Hematopoietic multipotent progenitor cell treated with erythropoietin and hydrocortisone succinate and interleukin-3 and kit ligand, for 4 days (in vitro differentiated cells): ENCODE results near the gene STPG3.
"Not testable (repeated sequence)": the region's sequence is repeated elsewhere in the genome, so short reads cannot be mapped to it uniquely, and the experiment has no call there.

Experiments
- DNase-seq: peaks from one replicate; pipeline ENCODE4 v3.0.0-alpha.2; 2015

STPG3 gene

DNA sequence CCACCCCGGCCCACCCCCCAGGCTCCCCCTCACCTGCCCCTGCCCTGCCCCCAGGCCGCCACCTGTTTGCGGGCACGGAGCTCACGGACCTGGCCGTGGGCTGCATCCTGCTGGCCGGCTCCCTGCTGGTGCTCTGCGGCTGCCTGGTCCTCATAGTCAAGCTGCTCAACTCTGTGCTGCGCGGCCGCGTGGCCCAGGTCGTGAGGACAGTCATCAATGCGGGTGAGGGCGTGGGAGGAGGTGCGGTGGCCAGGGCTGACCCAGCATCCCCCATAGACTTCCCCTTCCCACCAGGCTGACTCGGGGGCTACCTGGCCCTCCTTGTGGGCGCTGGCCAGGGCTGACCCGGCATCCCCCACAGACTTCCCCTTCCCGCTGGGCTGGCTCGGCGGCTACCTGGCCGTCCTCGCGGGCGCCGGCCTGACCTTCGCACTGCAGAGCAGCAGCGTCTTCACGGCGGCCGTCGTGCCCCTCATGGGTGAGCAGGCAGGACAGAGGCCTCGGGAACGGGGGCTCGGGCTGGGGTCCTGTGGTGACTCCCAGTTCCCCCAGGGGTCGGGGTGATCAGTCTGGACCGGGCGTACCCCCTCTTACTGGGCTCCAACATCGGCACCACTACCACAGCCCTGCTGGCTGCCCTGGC lies 16.9 kb upstream of the STPG3 start:
- DNase-seq = no peak

DNA sequence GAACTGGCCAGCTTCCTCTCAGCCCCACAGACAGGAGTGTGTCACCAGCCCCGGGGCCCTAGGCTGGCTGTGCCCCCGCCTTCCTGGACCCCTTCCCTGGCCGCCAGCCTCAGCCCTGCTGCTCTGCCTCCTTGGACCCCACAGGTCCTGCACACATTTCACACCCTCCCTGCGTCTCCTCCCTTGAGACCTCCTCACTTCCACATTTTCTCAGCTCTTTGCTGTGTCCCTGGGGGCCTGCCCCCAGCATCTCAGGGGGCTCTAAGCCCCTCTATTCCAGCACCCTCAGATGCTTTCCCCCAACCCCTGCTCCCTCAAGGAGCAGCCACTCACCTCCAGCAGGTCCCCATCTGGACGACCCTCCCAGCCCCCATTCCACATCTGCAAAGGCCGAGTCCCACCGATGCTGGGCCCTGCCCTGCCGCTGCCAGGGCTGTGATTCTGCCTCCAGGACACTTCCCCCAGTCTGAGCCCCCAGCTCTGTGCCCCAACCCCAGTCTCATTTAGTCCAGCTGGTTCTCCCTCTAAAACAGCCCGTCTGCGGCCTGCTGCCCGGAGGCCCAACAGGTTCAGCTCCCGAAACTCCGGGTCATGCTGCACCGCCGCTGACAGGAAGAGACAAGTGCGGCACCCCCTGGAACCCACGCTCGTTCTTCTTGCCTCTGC lies 16.2 kb upstream of the STPG3 start:
- no peak for DNase-seq

DNA sequence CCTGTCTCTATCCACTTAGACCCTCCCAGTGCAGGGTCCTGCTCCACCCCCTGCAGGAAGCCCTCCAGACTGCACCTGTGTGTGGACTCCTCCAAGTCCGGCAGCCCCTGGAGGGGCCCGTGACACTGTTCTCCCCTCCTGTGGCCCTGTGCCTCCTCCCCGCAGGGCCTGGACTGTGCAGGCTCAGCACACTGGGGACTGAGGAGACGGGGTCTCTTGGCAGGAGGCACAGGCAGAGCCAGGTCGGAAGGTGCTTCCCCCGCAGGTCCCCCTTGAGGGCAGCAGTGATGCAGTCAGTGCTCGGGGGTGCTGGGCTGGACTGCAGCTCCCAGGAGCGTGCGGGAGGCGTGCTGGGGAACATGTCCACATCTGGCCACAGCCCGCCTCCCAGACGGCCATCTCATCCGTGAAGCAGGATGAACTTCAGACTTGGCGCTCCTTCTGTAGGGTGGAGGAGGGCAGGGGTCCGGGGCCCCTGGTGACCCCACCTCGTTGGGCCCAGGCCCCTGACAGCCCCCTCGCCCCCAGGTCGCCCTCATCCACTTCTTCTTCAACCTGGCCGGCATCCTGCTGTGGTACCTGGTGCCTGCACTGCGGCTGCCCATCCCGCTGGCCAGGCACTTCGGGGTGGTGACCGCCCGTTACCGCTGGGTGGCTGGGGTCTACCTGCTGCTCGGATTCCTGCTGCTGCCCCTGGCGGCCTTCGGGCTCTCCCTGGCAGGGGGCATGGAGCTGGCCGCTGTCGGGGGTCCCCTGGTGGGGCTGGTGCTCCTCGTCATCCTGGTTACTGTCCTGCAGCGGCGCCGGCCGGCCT lies 15.5 kb upstream of the STPG3 start:
- DNase-seq = no peak

- DNase-seq = peak; percentile 95
Measured at GRCh38 chr9:137236238-137236935, 14.7 kb upstream of the STPG3 start.

GRCh38 chr9:137236936-137237421 lies 14.1 kb upstream of the STPG3 start:
- DNase-seq = no peak

GRCh38 chr9:137237759-137238726 lies 13.0 kb upstream of the STPG3 start:
- no peak for DNase-seq

- DNase-seq = not testable (repeated sequence)
Measured at GRCh38 chr9:137239541-137240200, 11.4 kb upstream of the STPG3 start.

- peak; percentile 92 for DNase-seq
Measured at GRCh38 chr9:137240318-137240840, 10.7 kb upstream of the STPG3 start.

DNA sequence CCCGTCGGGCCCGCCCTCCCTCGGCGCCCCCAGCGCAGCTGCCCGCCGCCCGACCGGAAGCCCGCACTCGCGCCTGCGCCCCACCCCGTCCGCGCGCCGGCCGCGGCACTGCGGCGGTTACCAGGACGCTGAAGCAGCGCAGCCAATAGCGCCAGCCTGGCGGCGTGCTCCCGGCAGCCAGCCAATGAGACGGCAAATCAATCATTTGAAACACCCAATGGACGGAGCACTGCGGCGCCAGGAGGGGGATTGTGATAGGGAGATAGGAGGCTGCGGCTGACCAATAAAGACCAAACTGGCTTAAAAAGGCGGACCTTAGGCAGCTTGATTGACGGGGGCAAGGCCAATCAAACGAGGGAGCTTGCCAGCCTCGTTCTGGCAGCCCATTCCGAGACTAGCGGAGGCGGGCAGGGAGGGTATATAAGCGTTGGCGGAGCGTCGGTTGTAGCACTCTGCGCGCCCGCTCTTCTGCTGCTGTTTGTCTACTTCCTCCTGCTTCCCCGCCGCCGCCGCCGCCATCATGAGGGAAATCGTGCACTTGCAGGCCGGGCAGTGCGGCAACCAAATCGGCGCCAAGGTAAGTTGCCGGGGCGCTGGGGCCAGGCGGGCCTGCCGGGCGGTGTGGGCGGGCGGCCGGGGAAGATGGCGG lies 10.1 kb upstream of the STPG3 start, which contains the start of gene TUBB4B:
TSS of gene TUBB4B (plus strand) at position 447 of the 649 bp plus-strand sequence. CDS start at position 521, 74 bp downstream.
- DNase-seq = peak; percentile 100

GRCh38 chr9:137241490-137242268 lies 9.4 kb upstream of the STPG3 start:
- peak; percentile 78 for DNase-seq

DNA sequence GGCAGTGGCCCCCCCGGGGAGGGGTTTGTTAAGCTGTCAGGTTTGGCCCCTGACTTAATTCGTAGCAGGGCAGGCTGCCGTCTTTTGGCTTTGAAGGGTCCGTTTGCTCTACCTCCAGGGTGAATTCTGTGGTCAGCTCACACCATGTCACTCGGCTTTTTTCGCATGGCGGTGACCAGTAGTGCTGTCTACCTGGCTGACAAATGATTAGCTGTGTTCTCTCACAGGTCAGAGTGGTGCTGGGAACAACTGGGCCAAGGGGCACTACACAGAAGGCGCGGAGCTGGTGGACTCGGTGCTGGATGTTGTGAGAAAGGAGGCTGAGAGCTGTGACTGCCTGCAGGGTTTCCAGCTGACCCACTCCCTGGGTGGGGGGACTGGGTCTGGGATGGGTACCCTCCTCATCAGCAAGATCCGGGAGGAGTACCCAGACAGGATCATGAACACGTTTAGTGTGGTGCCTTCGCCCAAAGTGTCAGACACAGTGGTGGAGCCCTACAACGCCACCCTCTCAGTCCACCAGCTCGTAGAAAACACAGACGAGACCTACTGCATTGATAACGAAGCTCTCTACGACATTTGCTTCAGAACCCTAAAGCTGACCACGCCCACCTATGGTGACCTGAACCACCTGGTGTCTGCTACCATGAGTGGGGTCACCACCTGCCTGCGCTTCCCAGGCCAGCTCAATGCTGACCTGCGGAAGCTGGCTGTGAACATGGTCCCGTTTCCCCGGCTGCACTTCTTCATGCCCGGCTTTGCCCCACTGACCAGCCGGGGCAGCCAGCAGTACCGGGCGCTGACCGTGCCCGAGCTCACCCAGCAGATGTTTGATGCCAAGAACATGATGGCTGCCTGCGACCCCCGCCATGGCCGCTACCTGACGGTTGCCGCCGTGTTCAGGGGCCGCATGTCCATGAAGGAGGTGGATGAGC lies 8.6 kb upstream of the STPG3 start:
- DNase-seq = no peak

- DNase-seq = not testable (repeated sequence)
Measured at GRCh38 chr9:137243266-137243625, 7.8 kb upstream of the STPG3 start.

DNA sequence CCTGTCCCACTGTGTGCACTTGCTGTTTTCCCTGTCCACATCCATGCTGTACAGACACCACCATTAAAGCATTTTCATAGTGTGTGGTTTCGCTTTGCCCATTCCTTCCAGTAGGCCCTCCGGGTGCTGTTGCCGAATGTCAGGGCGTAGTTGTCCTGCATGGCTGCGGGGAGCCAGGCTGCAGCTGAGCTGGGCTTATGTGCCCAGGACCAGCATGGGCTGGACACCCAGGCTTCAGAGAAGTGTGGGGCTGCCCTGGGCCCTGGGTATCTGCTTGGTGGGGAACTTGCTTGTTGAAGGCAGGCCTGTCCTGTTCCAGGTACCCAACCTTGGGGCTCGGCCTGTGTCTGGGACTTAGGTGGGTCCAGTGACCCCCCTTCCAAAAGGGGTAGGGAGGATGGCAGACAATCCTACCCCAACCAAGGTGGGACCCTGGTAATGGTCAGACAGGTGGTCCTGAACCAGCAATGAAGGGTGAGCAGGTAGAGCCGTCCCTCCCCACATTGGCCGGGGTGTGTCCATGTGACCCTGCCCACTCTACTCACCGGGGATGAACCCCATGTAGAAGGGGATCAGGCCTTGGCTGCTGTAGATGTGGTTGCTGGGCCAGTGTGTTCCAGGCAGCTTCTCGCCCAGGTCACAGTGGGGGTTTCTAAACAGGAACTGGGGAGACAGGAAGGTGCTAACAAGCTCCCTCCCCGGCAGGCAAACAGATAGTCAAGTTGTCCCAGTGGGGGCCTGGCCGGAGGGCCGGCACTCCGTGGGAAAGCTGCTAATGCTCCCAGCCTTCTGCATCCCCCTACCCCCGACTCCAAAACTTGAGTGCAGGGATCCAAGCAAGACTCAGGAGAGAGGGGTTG lies 7.2 kb upstream of the STPG3 start:
- peak; percentile 57 for DNase-seq

- no peak for DNase-seq
Measured at GRCh38 chr9:137244486-137245449, 6.3 kb upstream of the STPG3 start.

DNA sequence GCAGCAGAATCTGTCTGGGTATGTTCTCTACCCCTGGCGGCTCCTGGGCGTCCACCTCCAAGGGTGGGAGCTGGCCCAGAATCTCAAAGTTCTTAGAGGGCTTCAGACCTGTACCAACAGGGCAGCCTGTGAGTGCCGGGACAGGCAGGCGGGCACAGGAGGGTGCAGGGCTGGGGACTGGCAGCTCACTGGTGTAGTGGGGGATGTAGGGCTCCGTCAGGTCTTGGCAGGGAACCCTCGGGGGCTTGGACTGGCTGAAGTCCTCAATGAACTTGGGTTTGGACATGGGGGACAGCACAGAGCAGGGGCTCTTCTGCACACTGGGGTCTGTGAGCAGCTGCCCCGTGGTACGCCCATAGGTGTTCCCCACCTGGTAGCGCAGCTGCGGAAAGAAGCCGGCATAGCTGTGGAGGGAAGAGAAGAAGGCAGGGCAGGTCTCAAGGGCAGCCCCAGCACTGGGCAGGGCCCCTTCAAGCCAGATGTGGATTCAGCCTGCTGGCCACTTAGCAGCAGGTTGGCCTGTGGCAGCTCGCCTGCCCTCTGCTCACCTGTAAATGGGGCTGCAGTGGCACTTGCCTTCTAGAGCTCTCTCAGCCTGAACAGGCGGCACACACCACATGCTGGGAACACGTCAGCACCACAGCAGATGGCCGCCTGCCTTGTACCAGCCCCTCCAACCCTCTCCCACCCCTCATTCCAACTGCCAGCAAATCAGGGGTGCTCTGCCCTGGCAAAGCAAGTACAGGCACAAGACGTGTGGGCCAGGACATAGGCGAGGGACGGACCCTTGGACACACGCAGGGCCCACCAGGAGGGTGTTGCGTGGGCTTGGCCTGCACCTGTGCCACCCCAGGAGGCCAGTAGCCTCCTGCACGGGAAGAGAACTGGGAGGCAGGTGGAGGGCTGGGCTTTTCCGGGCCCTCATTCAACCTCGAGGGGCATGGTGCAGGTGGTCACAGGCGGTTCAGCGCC lies 5.3 kb upstream of the STPG3 start:
- DNase-seq = no peak
